GM11168 (cell line): Measurements from ENCODE around the gene PSMD13.
"Not testable (repeated sequence)": the region's sequence is repeated elsewhere in the genome, so short reads cannot be mapped to it uniquely, and the experiment has no call there.

Experiments used
- in situ Hi-C: fragments of 300-500 bp; cut with MboI; formaldehyde crosslinking; loops from one replicate; pipeline ENCODE4 v1.12.0; 2022; ENCODE audit warnings: low sequenced_read_pairs; ENCODE audit not compliant: unreplicated experiment

The PSMD13 gene

DNA sequence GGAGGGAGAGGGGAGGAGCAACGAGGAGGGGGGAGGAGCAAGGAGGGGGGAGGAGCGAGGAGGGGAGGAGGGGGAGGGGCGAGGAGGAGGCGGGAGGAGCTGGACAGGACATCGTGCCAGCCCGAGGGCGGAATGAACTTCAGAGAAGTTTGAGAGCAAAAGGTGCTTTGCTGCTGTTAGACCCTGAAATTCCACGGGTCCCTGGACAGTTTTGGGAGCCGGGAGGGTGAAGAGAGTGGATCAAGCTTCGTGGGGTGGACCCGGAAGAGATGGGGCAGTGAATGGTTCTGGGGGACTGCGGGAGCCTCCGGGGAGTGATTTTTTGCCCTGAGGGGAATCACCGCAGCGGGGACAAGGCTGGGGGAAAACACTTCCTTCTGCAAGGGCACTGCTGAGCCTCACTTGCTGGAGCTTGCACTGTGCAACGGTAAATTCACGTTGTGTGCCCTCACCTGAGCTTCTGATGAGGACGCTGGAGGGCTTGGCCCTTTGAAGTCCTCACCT lies 30.8 kb downstream of the PSMD13 start:
- in situ Hi-C loops: no loop called here

DNA sequence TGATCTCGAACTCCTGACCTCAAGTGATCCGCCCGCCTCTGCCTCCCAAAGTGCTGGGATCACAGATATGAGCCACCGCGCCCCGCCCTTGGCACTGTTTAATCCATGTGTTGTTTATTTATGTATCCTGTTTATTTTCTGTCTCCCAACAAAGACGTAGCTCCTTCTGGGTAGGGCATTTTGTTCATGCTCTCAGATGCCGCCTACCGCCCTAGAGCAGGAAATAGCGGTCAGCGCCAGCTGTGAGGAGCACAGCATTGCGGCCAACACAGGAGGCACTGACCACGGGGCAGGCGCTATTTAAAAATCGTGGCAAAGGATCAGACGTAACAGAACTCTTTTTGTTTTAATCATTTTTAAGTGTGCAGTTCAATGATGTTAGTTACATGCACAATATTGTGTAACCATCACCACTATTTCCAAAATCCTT lies 32.0 kb downstream of the PSMD13 start:
- in situ Hi-C loops: not testable (repeated sequence)

DNA sequence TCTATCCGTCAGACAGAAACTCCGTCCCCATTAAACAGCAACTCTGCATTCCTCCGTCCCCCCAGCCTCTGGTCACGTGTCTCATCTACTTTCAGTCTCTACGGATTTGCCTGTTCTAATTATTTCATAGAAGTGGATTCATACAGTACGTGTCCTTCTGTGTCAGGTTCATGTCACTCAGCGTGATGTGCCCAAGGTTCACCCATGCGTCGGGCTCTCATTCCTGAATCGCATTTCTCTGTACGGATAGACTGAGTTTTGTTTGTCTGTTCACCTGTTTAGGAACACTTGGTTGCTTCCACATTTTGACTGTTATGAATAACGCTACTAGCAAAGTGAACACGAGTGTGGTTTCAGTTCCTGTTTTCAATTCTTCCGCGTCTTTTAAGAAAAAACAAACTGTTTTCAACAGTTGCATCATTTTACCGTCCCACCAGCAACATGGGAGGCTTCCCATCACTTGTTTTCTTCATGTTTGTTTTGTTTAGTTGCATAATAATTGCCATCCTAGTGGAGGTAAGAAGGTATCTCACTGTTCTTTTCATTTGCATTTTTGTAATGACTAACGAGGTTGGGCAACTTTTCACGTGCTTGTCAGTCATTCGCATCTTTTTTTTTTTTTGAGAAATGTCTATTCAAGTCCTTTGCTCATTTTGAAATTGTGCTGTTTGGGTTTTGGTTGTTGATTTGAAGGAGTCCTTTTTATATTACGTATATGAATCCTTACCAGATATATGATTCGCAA lies 32.5 kb downstream of the PSMD13 start:
- in situ Hi-C loops: no loop called here

DNA sequence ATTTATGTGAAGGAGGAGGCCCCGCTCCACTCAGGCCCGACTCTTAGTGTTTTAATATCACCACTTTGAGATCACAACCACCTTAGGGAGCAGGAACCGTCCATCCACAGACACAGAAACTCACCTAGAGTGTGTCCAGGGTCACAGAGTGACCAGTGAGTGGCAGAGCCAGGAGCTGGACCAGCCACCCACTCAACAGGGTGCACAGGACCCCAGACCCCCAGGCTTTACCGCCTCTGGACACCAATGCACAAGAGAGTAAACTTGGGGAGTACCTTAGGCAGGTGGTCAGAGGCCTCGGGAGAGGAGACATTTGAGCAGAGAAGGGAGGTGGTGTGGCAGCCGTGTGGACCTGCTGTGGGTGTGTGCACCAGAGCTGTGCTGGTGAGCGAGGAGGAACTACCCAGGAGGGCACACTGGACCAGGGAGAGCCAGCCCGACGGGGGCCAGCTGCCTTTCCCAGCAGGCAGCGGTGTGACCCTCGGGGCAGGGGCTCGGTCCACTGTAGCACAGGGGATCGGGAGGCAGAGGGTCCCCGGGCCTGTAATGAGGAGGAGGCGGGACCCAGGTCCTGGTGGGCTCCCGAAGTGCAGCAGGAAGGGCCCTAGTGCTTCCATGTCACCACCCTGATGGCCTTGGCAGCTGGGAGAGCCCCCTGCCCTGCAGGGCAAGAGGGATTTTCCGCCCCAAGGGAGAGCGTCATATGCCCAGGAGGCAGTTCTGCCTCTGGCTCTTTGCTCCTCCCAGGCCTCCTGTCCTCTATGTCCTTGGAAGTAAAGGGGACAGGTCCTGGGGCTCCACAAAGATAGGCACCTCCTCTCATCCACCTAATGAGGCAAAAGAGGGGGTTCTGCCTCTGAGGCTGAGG lies 33.9 kb downstream of the PSMD13 start:
- in situ Hi-C loops: no loop called here

DNA sequence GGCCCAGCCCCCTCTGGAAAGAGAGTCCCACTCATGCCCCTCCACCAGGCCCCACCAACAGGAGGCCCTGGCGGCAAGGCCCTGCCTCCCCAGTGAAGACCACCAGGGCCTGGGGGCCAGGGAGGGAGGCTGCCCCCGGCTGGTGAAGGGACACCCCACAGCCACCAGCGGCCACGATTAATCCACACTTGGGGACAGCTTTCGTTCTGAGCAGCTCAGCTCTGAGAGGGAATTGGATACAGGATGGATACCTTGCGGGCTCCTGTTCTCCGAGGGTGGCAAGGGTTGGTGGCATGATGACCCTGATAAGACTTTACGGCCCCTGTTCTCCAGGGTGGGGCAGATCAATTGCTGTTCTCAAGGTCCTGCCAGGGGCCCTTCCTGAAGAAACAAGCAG lies 34.5 kb downstream of the PSMD13 start:
- in situ Hi-C loops: no loop called here

DNA sequence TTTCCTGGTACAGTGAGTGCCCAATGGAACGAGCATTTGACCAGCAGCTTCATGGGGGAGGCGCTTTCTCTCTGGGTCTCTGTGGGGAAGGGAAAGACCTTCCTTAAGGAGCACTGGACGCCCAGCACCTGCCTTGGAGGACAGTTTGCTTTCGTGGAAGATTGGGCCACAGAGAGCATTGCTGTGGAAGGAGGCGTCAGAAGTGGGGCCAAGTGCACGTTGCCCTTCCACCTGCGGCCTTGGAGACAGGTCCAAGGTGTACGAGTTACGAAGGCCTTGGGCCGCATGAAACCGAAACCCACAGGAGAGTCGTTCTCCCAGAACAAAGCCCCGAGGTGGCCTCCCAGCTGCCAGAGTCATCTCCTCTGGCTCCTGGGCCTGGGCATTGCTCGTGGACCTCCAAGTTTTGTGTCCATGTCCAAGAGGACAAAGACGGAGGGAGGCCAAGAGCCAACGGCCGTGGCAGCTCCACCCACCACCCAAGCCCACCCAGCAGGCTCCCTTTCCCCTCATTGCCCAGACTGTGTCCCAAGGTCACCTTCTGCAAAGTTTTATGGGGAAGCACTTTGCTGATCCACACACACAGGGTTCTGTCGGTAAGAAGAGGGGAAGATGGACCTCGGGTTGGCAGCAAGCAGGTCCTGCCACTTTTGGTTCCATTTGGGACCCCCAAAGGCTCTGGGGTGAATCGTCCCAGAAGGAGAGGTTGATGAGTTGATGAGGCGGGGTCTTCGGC lies 35.6 kb downstream of the PSMD13 start:
- in situ Hi-C loops: no loop called here

DNA sequence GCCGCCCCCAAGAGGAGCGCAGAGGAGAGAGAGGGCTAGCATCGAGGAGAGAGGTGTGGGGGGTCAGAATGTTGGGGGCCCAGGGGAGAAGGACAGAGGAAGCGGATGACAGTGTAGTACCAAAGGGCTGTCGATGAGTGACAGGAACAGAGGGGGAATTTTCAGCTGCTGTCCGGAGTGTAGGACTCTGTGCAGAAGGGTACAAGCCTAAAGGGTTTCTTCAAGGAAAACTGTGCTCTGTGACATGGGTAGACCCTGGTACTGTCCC lies 36.1 kb downstream of the PSMD13 start:
- in situ Hi-C loops: no loop called here

DNA sequence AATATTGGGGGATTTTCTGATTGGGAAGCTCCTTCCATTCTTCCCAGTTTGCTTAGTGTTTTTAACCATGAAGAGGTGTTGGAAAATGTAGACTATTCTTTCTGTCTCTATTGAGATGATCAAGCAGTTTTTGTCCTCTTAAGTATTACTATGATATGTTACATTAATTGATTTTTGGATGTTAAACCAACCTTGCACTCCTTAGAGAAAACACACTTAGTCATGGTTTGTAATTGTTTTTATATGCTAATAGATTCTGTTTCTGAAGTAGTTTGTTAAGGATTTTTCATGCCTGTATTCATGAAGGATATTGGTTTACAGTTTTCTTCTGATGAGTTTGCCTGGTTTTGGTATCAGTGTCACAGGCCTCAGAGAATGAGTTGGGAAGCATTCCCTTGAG lies 39.4 kb downstream of the PSMD13 start:
- in situ Hi-C loops: no loop called here

DNA sequence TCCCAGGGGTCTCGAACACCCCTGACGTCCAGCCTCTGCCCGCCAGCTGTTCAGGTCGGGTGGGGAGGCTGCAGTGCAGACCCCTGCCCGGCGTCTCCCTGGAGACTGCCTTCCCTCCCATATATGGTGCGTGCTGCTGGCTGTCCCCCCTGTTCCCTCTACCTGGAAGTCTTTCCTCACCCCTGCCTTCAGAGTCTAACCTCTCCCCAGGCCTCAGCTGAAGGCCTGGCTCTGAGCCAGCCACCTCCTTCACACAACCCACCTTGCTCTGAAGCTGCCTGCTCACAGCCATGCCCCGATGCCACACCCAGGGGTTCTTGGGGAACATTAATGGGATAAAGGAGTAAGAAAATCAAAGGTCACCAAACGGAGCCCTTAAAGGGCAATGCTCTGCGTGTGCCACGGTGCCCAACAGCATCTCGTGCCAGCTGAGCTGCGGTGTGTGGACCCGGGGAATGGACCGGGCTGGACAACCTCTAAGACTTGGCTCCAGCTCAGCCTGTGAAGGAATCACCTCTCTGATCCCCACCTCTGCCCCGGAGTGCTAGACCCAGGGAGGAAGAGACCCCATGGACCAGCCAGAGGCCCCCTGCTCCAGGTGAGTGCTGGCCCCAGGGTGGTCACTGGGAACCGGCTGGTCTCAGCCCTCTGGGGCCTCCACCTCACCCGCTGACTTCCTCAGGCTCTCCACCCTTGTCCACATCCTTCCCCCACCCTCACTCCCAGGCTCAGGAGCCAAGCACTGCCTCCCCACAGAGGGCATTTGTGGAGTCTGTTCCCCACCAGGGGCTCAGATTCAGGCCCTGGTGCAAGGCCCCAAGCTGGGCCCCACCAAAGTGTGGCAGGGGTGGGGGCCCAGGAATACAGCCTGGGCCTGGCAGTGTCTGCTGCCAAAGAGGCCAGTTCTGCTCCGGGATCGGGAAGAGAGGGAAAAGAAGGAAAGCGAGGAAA lies 41.5 kb downstream of the PSMD13 start, which contains the start of gene NLRP6:
Gene NLRP6 (plus strand): TSS at position 407 of the 951 bp plus-strand sequence. CDS start 163 bp downstream, at position 570.
- in situ Hi-C loops: no loop called here

DNA sequence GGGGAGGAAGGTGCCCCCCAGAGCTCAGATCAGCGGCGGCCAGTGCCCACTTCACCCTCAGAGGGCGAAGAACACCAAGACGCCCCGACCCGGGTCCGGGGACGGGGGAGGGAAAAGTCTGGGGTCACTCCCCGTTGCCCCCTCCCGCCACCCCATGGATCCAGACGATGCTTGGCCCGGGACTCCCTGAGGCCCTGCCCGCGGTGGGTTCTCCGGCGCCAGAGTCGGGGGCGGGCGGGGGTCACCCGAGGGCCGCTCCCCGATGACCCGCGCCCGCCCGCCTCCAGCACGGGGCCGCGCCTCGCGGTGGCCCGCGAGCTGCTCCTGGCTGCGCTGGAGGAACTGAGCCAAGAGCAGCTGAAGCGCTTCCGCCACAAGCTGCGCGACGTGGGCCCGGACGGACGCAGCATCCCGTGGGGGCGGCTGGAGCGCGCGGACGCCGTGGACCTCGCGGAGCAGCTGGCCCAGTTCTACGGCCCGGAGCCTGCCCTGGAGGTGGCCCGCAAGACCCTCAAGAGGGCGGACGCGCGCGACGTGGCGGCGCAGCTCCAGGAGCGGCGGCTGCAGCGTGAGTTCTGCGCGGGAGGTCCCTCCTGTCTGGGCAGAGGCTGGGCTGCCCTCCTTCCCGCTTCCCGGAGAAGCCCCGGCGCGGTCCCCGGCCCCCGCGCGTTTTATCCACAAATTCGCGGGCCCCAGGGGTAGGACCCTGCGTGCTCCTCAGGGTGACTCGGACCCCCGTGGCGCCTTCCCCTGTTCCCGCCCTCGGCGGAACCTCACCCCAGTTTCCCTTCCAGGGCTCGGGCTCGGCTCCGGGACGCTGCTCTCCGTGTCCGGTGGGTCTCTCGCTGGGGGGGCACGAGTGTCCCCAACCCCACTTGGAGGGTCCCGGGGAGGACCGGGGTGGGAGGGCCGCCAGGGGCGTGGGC lies 42.5 kb downstream of the PSMD13 start:
- in situ Hi-C loops: no loop called here

DNA sequence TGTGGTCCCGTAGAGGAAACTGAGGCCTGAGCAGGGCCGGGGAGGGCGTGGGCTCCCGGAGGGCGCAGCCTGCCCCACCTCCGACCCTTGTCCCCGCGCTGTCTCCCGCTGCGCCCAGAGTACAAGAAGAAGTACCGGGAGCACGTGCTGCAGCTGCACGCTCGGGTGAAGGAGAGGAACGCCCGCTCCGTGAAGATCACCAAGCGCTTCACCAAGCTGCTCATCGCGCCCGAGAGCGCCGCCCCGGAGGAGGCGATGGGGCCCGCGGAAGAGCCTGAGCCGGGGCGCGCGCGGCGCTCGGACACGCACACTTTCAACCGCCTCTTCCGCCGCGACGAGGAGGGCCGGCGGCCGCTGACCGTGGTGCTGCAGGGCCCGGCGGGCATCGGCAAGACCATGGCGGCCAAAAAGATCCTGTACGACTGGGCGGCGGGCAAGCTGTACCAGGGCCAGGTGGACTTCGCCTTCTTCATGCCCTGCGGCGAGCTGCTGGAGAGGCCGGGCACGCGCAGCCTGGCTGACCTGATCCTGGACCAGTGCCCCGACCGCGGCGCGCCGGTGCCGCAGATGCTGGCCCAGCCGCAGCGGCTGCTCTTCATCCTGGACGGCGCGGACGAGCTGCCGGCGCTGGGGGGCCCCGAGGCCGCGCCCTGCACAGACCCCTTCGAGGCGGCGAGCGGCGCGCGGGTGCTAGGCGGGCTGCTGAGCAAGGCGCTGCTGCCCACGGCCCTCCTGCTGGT lies 43.4 kb downstream of the PSMD13 start:
- in situ Hi-C loops: no loop called here

DNA sequence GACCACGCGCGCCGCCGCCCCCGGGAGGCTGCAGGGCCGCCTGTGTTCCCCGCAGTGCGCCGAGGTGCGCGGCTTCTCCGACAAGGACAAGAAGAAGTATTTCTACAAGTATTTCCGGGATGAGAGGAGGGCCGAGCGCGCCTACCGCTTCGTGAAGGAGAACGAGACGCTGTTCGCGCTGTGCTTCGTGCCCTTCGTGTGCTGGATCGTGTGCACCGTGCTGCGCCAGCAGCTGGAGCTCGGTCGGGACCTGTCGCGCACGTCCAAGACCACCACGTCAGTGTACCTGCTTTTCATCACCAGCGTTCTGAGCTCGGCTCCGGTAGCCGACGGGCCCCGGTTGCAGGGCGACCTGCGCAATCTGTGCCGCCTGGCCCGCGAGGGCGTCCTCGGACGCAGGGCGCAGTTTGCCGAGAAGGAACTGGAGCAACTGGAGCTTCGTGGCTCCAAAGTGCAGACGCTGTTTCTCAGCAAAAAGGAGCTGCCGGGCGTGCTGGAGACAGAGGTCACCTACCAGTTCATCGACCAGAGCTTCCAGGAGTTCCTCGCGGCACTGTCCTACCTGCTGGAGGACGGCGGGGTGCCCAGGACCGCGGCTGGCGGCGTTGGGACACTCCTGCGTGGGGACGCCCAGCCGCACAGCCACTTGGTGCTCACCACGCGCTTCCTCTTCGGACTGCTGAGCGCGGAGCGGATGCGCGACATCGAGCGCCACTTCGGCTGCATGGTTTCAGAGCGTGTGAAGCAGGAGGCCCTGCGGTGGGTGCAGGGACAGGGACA lies 44.1 kb downstream of the PSMD13 start:
- in situ Hi-C loops: no loop called here

DNA sequence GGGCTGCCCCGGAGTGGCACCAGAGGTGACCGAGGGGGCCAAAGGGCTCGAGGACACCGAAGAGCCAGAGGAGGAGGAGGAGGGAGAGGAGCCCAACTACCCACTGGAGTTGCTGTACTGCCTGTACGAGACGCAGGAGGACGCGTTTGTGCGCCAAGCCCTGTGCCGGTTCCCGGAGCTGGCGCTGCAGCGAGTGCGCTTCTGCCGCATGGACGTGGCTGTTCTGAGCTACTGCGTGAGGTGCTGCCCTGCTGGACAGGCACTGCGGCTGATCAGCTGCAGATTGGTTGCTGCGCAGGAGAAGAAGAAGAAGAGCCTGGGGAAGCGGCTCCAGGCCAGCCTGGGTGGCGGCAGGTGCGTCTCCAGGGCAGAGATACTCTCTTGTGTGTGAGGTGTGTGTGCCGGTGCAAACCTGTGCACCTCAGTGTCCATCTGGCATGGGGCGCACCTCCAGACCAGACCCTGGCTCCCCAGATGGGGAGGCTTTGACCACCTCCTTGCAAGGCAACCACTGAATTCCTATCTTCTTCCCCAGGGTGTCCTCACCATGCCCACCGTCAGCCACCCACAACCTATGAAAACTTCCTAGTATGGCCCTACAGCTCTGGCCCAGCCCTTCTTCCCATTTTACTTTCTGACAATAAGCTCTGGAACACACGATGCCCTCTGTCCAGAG lies 44.8 kb downstream of the PSMD13 start:
- in situ Hi-C loops: no loop called here

DNA sequence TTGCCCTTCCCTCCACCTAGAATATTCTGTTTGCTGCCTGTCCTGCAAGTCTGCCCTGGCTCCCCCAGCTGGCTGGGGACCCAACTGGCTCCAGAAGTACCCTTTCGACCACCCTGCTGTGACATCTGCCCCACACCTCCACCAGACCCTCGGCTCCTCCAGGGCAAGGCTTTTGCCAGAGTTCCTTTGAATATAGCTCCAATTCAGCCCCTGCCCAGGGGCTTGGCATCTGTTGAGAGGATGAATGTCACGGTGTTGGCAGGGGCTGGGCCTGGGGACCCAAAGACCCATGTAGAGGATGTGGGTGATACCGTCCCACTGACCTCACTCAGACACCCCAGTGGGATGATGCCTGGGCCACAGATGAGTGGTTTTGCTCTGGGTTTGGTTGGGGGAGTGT lies 45.4 kb downstream of the PSMD13 start:
- in situ Hi-C loops: no loop called here

DNA sequence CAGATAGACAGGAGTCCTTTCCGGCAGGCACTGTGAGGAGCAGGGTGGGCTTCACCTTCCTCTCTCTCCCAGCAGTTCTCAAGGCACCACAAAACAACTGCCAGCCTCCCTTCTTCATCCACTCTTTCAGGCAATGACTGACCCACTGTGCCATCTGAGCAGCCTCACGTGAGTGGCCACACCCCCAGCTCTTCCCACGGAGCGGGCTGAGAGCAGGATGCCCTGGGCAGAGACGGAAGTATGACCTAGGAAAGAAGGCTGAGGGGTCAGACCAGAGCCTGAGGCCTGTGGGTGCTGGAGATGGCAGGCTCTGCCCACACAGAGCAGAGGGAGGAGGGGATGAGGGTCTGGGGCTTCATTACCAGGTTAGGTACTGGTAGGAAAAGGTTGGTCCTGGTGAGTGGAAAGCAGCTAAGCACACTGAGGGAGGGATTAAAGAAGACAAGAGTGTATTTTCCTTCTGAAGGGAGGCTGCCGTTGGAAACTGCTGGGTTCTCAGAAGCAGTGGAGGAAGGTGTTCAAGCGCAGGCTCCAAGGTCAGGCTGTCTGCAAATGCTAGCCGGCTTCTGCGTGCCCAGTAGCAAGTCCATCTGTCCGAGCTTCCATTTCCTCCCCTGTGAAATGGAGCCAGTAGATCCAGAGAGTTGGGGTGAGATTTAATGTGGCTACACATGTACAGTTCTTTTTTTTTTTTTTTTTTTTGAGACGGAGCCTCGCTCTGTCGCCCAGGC lies 46.0 kb downstream of the PSMD13 start:
- in situ Hi-C loops: no loop called here
